ENCODE results near the gene LRTM2.

The LRTM2 gene

DNA sequence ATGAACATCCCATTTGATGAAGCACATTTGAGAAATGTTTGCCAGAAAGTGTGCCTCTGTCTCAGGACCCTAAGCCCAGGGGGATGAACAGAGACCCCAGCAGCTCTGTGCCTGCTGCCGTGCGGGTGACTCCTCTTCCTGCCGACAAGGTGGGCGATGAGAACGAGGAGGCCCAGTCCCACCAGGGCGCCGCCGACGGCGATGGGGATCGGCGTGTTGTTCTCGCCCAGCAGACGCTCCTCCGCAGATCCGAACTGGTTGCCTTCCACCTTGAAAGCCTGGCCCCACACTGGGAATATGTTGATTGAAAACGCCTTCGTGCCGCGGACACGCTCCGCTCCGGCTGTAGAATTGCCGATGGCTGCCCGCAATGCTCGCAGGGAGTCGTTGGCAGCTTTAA lies 44.1 kb downstream of the LRTM2 start:
- DNase-seq (ENCODE audit: low read depth in 2 of 2): no peak

GRCh38 chr12:1864867-1865266 lies 44.5 kb downstream of the LRTM2 start:
- no peak for DNase-seq (ENCODE audit: low read depth in 2 of 2)

DNA sequence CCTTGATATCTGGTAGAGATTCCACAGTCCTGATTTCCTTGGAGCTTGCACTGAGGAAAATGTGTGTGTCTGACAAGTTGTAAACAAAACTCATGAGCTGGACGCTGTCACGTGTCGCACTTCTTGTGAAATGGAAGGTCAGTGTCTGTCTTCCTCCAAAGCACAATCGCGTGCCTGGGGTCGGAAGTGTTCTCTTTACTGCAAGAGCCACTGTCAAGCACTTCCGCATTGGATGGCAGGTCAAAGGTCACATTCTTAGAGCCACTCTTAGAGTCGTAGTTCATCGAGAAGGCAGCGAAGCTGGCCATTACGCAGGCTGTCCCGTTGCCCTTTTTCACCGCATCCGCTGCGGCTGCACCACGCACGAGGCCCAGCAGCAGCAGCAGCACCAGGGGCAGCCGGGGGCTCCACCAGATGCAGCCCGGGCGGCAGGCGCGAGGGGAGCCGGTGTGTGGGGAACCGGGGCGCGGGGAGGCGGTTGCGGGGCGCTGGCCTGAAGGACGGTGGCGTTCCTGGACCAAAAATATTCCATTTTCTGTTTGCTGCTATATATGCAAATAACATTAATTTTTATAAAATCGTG lies 45.0 kb downstream of the LRTM2 start:
- DNase-seq (ENCODE audit: low read depth in 2 of 2): no peak

DNA sequence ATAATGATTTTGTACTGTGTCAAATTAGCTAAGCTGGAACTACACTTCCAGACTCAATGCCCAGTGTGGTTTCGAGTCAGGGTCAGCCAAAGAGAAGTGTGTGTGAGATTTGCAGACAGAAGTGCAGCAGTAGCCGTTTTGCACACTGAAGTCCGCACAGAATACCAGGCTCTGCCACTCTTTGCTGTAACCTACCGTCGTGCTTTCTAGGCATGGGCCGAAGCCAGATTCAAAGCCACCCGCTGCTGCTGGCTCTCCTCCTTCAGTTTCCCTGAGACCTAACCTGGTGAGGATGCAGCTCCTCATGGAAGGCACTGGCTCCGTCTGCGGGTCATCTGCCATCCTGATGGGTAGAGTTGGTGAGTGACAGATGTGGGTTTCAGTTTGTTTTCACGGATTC lies 48.8 kb downstream of the LRTM2 start:
- no peak for DNase-seq (ENCODE audit: low read depth in 2 of 2)

- no peak for DNase-seq (ENCODE audit: low read depth in 2 of 2)
These were observed 49.7 kb downstream of the LRTM2 start for GRCh38 chr12:1870086-1870485.

- no peak for DNase-seq (ENCODE audit: low read depth in 2 of 2)
These were observed 50.9 kb downstream of the LRTM2 start for GRCh38 chr12:1870998-1871917.

DNA sequence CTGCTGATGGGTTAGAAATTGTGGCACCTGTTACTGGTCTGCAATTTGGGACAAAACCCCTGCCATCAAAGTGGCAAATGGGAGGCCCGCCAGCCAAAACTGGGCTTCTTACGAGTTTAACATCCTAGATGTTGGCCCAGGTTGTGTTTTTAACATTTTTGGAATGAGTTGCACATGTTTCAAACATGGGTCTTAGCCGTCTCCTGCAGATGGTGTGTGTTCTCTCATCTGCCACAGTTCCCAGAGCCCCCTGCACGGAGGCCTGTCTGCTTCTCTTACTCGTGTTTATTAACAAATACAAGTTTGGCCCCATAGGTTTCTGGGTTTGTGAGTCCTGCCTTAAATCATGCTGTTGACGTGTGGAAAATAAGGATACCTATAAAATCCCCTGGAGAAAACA lies 51.6 kb downstream of the LRTM2 start:
- no peak for DNase-seq (ENCODE audit: low read depth in 2 of 2)

- DNase-seq (ENCODE audit: low read depth in 2 of 2): no peak
These were observed 52.1 kb downstream of the LRTM2 start for GRCh38 chr12:1872448-1872847.

DNA sequence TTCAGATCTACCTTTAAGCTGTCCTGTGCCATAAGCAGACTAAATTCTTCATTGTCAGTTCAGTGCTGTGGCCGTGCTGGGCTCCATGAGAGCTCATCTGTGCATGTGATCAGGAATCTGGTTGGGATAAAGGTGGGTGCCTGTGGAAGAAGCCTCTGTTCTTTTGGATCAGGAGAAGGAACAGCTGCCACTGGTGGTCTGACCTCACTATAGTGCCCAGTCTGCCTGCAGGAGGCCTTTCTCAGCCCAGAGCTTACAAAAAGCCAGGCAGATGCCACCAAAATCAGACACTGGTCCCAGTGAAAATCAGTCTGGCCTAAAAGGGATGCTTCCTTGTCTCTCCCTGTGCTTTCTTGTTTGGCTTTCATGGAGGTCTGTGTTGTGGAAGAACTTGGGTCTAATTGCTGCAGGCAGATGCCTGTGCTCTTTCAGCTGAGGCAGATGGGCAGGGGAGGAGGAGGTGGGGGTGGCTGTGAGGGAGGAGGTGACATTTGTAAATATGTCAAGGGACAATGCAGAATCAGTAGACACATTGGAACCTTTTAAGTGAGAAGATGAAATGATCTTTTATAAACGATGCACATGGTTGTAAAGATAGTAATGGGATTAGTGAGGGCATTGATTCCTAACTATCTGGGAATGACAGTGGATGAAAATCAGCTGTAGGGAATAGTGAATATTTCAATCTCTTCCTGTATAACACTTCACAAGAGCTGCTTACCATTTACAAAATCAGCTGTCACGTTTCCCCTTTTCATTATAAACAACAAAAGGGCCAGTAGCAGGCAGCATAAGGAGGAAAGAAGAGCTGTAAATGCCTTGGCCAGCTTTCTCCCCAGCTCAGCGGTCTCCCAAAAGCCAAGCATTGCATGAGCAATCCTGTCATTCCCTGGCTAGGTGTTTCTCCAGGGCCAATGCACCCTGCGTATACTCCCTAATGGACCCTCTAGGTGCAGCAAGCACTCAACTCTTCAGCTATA lies 53.5 kb downstream of the LRTM2 start:
- DNase-seq (ENCODE audit: low read depth in 2 of 2): no peak

DNA sequence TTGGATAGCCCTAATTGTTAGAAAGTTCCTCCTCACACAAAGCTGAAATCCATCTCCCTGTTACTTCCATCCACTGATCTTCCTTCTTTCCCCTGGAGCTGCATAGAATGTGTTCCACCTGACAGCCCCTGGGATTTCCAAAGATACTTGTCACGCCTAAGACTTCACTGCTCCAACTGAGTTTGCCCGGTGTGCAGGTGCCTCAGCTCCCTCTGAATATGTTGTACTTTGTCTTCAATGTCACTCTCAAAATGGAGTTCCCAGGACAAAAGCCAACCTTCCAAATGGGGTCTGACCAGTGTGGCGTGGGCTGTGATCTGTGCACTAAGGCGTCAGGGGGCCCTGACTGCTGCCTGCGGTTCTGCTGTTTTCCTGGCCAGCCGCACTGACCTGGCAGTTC lies 55.2 kb downstream of the LRTM2 start:
- no peak for DNase-seq (ENCODE audit: low read depth in 2 of 2)

GRCh38 chr12:1876086-1876485 lies 55.7 kb downstream of the LRTM2 start:
- DNase-seq (ENCODE audit: low read depth in 2 of 2): no peak

GRCh38 chr12:1877169-1877878 lies 57.0 kb downstream of the LRTM2 start:
- DNase-seq (ENCODE audit: low read depth in 2 of 2): no peak

DNA sequence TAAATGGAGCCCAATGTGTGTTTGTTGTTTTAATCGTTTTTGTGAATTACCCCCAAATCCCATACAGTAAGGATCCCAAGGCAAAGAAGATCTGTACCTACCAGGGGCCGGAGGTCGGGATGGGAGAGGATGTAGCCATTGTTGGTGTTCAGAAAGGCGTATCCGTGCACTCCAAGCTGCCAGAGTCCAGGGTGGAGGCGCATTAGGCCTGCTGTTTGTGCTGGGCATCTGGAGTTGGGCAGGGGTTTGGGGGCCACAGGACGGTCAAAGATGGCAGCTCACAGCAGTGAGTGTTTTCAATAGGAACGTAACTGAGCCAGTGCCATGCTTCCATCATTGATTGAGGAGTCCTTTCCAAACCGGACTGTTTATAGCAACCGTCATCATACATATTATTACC lies 57.8 kb downstream of the LRTM2 start:
- no peak for DNase-seq (ENCODE audit: low read depth in 2 of 2)

DNA sequence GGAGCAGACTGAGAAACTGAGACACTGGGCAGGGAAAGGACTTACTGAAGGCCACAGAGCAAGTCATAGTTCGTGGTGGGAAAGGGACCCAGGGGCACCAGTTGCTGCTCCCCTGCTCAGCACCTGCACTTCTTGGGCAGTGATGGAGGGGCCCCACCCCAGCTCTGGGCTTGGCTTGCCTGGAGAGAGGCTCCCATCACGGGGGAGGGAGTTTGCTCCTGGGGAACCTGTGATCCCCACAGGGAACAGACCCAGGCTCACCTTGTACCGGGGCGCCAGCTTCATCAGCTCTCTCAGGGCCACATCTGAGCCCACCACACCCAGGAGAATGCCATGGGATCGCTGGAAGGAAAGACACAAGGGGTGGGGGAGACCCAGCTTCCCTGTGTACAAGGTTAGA lies 58.3 kb downstream of the LRTM2 start:
- DNase-seq (ENCODE audit: low read depth in 2 of 2): no peak

- no peak for DNase-seq (ENCODE audit: low read depth in 2 of 2)
These were observed 59.3 kb downstream of the LRTM2 start for GRCh38 chr12:1879633-1880032.

- DNase-seq (ENCODE audit: low read depth in 2 of 2): no peak
These were observed 59.9 kb downstream of the LRTM2 start for GRCh38 chr12:1880153-1880845.

DNA sequence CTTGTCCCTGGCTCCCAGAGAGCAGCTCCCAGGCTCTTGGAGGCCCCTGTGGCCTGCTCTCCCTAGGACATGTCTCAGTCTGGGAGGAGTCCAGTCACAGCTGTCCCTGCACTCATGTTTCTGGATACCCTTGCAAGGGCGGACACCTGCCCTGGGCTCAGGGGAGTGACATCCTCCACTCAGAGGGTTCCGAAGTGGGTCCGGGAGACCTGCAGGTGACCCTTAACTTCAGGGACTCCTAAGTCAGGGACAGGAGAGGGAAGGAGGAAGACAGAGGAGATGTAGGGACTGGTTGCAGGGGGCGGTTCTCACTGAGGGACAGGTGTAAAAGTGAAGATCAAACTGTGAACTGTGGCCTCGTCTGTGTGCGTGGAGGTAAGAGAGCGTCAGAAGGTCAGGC lies 60.5 kb downstream of the LRTM2 start:
- no peak for DNase-seq (ENCODE audit: low read depth in 2 of 2)

DNA sequence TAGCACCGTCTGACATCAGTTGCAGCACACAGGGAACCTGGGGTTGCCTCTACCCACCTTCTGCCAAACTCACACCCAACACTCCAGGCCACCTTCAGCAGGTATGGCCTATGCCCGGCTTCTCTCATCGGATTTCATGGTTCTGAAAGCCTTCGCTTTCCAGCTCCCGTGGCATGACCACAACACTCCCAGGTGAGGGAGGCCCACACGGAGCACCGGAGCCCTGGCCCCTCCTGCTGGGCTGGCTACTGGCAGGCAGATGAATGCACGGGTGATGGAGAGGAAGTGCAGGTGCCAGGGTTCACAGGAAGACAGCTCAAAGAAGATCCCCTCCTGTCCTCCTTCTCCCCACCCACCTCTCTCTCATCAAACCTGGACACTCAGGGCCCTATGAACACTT lies 60.9 kb downstream of the LRTM2 start:
- no peak for DNase-seq (ENCODE audit: low read depth in 2 of 2)

DNA sequence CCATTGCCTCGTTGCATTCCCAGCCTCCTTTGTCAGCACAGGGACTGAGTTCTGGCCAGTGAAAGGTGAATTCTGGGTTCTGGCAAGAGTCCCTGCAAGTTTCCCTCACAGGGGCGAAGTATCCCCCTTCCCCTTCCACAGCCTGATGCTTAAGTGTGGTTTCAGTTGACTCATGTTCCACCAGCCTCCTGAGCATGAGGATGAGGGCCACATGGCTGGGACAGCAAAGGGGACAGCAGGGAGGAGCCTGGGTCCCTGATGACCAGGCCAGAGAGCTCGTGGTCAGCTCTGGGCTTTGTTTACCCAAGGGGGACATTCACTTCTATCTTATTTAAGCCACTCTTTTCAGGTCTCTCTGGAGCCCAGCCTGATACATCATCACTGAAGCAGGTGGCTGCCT lies 61.6 kb downstream of the LRTM2 start:
- no peak for DNase-seq (ENCODE audit: low read depth in 2 of 2)

GRCh38 chr12:1882405-1882804 lies 62.0 kb downstream of the LRTM2 start:
- no peak for DNase-seq (ENCODE audit: low read depth in 2 of 2)

DNA sequence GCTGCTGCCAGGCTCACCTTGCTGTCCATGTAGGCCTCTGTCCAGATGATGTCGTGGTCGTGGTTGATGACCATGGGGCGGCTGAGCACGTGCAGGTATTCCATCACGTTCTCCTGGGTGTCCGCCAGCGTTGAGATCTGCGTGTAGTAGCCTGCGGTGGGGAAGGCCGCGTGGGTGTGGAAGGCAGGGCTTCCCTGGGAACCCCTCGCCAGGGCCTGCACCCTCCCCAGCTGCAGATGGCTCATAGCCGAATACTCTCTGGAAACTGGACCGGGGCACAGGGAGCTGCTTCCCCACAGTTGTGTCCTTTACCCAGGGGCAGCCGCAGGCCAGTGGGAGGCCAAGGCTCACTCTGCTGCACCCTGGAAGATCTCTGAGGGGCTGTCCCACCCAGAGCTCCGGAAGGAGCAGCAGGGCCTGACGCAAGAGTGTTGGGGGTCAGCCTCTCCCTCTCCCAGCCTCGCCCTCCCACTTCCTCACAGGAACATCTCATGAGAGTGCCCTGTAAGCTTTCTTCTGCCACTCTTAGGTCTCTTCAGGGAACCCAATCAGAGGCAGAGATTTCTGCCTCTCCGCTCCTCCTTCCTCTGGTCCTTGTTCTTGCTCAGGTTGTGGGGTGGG lies 62.6 kb downstream of the LRTM2 start:
- DNase-seq (ENCODE audit: low read depth in 2 of 2): no peak
